NOMO-1 treated with dmso at 0.1 percent for 144 hours (cell line): Measurements from ENCODE around the gene DNLZ.
A peak's percentile ranks its signal among the peaks of the same experiment; 100 is the strongest.

Source experiments
- DNase-seq: peaks from one replicate; lab custom pipeline; 2025; ENCODE audit not compliant: unreplicated experiment; lab: John Stamatoyannopoulos, UW

DNLZ gene

DNA sequence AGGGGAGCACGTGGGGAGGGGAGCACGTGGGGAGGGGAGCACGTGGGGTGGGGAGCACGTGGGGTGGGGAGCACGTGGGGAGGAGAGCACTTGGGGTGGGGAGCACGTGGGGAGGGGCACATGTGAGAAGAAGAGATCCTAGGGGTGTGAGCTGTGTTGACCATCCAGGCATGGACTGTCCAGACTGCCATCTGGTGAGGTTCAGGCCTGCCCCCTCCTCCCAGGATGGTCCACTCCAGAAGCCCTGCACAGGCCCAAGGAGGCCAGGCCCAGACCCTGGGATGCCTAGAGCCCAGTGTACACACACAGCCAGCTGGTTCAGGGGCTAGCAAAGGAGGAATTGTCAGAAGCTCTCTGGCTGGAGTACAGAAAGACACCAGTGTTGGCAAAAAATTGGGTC, 34.1 kb upstream of the DNLZ start:
- DNase-seq: no peak

GRCh38 chr9:136396219-136396515, 32.6 kb upstream of the DNLZ start:
- DNase-seq: no peak

DNA sequence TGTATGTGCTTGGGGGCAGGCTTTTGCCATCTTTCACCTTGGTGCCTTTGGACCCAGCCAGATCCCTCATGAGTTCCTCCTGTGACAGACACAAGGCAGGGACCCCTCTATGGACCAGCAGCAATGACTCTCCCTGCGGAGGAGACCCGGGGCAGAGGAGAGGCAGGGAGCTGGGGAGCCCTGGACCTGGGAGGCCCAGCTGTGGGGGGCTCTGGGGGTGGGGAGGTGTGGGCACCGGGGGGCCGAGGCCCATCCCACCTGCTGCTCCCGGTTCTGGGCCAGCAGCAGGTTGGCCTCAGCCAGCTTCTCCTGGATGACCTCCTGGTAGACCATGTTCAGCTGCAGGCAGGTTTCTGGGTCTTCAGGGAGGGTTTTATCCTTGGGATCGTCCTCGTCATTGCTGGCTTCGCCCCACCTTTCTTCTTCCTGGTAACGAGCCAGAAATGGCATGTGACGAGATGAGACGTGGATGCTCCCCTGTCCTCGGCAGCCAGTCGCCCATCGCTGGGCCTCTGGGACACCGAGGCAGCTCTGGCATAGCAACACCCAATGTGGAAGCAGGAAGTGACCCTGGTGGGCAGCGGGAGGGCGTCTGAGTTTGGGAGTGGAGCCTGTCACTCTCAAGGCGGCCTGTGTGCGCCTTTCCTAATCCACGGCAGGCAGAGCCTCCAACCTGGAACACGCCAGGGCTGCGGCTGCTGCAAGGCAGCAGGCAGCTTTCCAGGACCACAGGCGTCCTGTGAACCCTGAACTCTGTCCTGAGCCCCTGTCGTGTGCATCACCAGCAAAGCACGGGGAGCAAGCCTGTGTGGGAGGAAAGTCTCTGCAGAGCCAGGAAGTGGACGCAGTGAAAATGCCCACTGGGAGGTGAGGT, 32.0 kb upstream of the DNLZ start:
- DNase-seq: no peak

- DNase-seq: no peak
These were observed 31.4 kb upstream of the DNLZ start for GRCh38 chr9:136395020-136395340.

DNA sequence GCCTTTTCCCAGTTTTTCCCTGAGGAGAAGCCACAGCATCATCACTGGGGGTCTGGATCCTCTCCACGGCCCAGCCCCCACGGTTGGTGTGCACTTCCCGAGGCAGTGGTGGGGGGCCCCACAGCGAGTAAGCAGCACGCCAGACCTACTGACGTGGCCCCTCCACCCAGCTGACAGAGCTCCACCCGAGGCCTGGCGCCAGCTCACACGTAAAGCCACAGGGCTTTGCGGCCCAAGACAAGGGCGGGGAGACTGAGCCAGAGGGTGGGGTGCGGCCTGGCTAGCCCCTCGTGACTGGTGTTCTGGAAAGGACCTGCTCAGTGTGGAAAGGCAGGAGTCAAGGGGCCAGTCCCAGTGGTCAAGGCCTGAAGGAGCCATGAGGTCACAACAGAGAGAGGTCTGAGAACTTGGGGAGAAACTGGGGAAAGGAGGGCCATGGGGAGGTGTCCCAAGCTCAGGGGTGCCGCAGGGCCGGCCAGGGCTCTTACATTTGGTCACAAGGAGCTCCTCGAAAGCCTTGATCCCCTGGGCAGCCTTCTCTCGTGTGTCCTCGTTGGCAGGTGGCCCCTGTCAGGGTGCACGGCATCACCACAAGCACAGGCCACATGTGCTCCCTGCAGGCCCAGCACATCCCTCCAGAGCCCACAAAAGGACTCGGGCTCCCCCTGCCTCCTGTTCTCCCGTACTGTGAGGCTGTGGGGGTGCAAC, 30.9 kb upstream of the DNLZ start:
- no peak for DNase-seq

DNA sequence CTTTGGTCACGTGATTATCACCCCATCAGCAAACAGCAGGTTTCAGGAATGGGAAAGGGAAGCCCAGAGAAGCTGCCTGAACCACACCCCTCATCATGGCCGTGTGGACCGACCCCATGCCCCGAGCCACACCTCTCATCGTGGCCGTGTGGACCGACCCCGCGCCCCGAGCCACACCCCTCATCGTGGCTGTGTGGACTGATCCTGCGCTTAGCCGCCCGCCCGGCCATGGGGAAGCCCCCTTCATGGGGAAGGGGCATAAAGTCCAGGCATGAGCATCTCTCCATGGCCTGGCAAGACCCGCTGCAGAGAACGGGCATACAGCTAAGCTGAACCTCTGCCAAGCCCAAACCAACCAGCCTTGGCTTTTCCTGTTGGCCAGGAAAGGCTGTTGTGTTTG, 30.0 kb upstream of the DNLZ start:
- no peak for DNase-seq

DNA sequence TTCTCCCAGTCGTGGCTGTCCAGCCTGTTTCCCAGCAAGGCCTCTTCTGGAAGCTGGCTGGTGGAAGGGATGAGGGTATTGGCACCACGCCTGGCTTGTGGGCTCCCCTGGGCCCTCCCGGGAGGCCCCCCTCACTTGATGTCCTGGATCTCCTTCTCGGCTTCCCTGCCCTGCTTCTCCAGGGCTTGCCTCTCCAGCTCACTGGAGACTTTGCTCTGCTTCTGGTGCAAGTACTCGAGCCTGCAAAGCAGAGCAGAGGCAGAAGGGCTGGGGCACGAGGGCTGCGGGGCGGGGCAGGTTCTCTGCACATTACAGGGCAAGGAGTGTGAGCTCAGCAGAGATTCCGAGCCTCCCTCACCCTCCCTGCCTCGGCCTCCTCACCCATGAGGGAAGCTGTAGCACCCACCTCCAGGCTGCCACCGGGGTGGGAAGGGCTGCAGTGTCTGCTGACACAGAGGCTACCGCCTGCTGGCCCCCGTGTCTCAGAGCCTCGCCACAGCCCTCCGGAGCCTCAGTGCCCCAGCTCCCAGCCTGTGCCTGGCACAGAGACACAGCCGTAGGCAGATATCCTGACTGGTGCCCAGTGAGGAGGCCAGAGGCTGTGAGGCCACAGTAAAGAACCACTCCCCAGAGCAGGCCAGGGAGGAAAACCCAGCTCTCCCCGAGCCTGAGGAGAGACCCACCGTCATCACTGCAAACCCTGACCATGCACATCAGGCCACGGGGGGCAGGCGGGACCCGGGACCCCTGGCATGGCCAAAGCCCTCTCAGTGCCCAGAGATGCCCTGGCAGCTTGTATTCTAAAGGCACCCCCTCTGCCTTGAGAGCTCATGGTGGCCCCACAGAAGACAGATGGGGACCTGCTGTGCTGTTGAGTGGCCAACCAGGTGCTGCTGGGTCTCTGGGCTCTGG, 29.2 kb upstream of the DNLZ start:
- no peak for DNase-seq

GRCh38 chr9:136391737-136392537, 28.4 kb upstream of the DNLZ start:
- no peak for DNase-seq

DNA sequence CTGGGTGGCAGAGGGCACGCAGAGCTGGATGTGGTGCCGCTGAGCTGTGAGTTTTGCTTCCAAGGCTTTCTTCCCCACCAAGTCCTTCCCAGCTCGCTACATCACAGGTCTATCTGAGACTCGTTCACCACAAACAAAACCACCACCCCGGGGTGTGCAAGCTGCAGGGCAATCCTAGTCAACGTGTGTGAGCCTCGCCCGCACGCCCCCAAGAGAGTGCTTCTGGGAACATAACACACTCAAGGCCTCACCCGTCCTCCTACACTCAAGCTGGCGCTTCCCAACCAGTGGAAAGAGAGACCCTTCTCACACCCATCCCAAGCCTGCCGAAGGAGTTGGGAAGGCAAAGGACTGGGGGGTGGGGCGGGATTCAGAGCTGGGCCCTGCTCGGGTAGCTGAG, 25.9 kb upstream of the DNLZ start:
- no peak for DNase-seq

DNA sequence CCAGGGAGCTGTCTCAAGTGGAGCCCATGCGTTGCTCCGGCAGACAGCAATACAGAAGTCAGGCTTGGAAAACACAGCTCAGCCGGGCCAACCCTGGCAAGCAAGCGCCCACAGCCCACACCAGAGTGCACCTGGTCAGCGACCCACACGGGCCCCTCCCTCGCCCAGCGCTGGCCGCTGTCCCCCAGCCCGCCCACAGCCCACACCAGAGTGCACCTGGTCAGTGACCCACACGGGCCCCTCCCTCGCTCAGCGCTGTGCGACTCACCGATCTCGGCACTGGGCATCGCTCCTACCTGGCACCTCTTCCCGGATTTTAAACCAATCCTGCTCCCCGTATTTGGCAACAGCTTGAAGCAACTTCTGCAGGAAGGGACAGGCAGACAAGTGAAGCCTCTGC, 23.7 kb upstream of the DNLZ start:
- DNase-seq: no peak

DNA sequence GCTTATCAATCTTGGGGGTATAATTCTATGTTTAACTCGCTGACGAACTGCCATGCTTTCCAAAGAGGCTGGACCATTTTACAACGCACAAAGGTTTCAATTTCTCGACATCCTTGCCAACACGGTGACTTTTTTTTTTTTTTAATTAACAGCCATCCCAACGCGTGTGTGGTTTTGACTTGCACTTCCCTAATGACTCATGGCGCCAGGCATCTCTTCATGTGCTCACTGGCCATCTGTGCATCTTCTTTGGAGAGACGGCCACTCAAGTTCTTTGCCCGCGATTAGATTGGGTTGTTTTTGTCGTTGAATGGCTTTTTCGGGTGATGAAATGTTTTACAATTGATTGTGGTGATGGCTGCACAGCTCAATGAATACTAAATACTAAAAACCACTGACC, 22.5 kb upstream of the DNLZ start:
- peak; percentile 94 for DNase-seq

GRCh38 chr9:136385015-136385414, 21.5 kb upstream of the DNLZ start:
- DNase-seq: peak; percentile 46

DNA sequence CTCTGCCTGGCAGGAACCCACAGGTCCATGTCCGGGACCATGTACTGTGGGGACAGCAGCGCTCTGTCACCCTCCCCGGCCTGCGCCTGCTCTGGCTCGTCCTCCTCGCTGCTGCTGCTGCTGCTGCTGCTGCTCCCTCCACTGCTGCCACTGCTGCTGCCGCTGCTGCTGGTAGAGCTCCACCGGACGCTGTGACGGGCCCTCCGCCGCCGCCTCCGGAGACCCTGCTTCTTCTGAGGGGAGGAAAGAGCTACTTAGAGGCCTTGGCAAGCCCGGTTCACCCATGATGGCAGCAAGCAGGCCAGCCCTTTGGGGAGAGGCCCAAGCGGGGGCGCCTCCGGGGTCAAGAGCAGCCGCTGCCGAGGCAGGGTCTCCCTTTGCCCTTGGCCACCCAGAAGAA, 19.9 kb upstream of the DNLZ start:
- no peak for DNase-seq

DNA sequence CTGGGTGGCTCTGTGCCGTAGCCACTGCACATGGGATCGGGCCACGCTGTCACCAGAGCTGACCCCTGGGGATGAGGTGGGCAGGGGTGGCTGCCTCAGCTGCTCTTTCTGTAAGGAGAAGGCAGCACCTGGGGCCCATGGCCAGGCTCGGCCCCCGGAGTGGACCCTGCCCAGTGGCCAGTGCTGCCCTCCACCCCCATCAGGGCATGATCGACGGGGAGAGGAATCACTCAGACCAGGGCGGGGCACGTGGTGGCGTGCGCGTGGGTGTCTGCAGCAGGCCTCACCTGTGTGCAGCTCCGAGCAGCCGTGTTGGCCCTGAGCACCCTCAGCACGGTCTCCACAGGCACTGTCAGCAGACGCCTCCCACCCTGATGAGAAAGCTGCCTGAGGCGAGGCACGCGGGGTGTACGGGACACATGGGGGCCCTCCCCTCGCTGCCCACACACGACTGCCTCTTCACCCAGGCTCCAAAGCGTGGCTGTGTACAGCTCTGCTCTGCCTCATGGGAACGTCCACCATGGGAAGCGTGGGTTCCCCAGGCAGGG, 18.5 kb upstream of the DNLZ start:
- no peak for DNase-seq

DNA sequence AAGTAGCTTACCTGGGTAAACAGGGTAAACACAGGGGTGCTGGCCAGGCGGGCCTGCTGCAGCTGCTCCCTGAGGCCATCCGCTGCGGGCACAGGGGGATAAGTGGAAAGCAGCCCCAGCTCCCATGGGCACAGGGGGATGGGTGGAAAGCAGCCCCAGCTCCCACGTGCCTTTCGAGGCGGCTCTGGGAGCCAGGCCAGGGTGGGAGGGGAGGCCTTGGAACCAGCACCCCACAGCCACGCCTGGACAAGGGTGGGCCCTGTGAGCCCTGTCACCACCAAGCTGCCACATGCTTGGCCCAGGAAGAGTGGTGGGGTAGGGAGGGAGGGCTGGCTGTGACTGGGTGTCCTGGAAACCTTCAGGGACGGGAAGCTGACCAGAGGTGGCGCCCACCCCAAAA, 17.8 kb upstream of the DNLZ start:
- no peak for DNase-seq

GRCh38 chr9:136380381-136380780, 16.8 kb upstream of the DNLZ start:
- DNase-seq: no peak

DNA sequence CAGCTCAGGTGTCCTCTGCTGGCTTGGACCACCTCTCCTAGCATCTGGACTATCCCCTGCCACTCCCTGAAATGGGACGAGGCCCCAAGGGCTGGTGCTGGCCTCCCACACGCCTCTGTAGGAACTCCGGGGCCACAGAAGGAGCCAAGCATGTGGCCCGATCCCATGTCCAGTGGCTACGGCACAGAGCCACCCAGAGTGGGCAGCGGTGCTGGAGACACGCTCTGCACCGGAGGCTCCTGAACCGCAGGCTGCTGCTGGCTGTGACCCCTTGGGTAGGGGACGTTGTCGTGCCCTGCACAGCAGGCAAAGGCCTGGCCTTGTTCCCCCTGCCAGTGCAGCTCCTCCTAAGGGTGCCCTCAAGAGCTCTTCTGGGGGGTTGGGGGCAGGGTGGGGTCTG, 16.3 kb upstream of the DNLZ start:
- DNase-seq: no peak

GRCh38 chr9:136379401-136379800, 15.9 kb upstream of the DNLZ start:
- DNase-seq: no peak

GRCh38 chr9:136379003-136379287, 15.4 kb upstream of the DNLZ start:
- DNase-seq: no peak

- no peak for DNase-seq
These were observed 14.8 kb upstream of the DNLZ start for GRCh38 chr9:136378170-136379002.
